K562 (cell line): Measurements from ENCODE around the gene PTP4A1. TPM values are rescaled to one million over a fixed set of nuclear protein-coding genes. Genes with fewer than 3 reads are reported as not detected.

ENCODE experiments used
- ATAC-seq: fragments of 200-7000 bp; cut with Tn5 transposase; 3 replicates; pipeline ENCODE4 v1.9.1; 2020; ENCODE audit warnings: moderate library complexity
- BruUV-seq: library from RNA; stranded (reverse); fragments of 400-500 nt; replicated peaks from 2 replicates; lab custom pipeline; 2021; lab: Mats Ljungman, UMichigan
- CTCF ChIA-PET: fragments of 300-600 bp; formaldehyde crosslinking; extraction: SDS; loops from one replicate; lab custom pipeline; 2021; ENCODE audit warnings: low intra/inter-chr PET ratio; lab: Yijun Ruan, JAX
- POLR2A ChIA-PET: fragments of 300-600, 350-650 bp; sonication (Branson Sonifier 250); formaldehyde crosslinking; extraction: SDS; loops from one replicate; lab custom pipeline; 2021; ENCODE audit warnings: antibody characterized with exemption, inconsistent platforms; lab: Yijun Ruan, JAX
- DNase-seq, 4 experiments: peaks; one replicate each; pipeline versions ENCODE4 v3.0.0 to v3.0.0-alpha.2; 2011 to 2018; ENCODE audit warnings: low spot score in 3 of 4, mixed read lengths in 3 of 4; ENCODE audit errors: extremely low read depth in 1 of 4
- FAIRE-seq: peaks from 2 replicates; lab custom pipeline; 2011; peaks lifted over from hg19 to GRCh38; lab: Jason Lieb, UNC
- H2AFZ ChIP-seq: 2 replicates; pipeline ENCODE4 v1.6.0; 2011; ENCODE audit warnings: low read depth, low read length, control low read depth, inconsistent platforms
- H3K27ac ChIP-seq: fragments of 200-600 bp; 3 replicates; pipeline ENCODE4 v1.8.0; 2011; ENCODE audit warnings: low read depth, mild to moderate bottlenecking, control low read depth, inconsistent platforms, low read length, moderate library complexity, mixed read lengths; ENCODE audit errors: extremely low read depth
- H3K27me3 ChIP-seq, 2 experiments: fragments of 300-600 bp in 1 of 2; 2 replicates in 1 of 2; 3 replicates in 1 of 2; pipeline versions ENCODE4 v1.6.0 to v1.8.0; 2011; ENCODE audit warnings: inconsistent platforms in 2 of 2, low read length in 2 of 2, mild to moderate bottlenecking in 1 of 2, mixed read lengths in 1 of 2, moderate library complexity in 1 of 2; ENCODE audit not compliant: control insufficient read depth in 2 of 2, insufficient read depth in 2 of 2
- H3K36me3 ChIP-seq: fragments of 300-600 bp; 3 replicates; pipeline ENCODE4 v1.8.0; 2011; ENCODE audit warnings: mild to moderate bottlenecking, low read length, inconsistent platforms; ENCODE audit not compliant: control insufficient read depth, insufficient read depth
- H3K4me1 ChIP-seq, 2 experiments: fragments of 200-600 bp in 1 of 2; replicated peaks in 1 of 2; 2 replicates in 1 of 2; 3 replicates in 1 of 2; pipeline versions ENCODE4 v1.5.1 to v1.8.0; 2011; ENCODE audit warnings: inconsistent platforms in 2 of 2, low read length in 2 of 2, mild to moderate bottlenecking in 1 of 2, mixed read lengths in 1 of 2, moderate library complexity in 1 of 2; ENCODE audit not compliant: control insufficient read depth in 2 of 2, insufficient read depth in 2 of 2
- H3K4me2 ChIP-seq: 2 replicates; pipeline ENCODE4 v1.6.1; 2011; ENCODE audit warnings: low read length, control low read depth, inconsistent platforms, mixed read lengths; ENCODE audit not compliant: insufficient read depth
- H3K4me3 ChIP-seq: fragments of 200-600 bp; sonication (generic), shearing (Covaris generic); 2 replicates; pipeline ENCODE4 v1.5.1; 2016; ENCODE audit warnings: control low read depth, inconsistent platforms
- H3K79me2 ChIP-seq: fragments of 200-600 bp; 3 replicates; pipeline ENCODE4 v1.8.0; 2011; ENCODE audit warnings: low read length, inconsistent platforms; ENCODE audit not compliant: control insufficient read depth, insufficient read depth
- H3K9ac ChIP-seq, 2 experiments: 2 replicates each; pipeline versions ENCODE4 v1.6.0 to v1.6.1; 2011; ENCODE audit warnings: low read depth in 2 of 2, low read length in 2 of 2, control low read depth in 1 of 2, inconsistent platforms in 1 of 2, mild to moderate bottlenecking in 1 of 2, mixed read lengths in 1 of 2; ENCODE audit not compliant: insufficient read depth in 1 of 2
- H3K9me1 ChIP-seq: one replicate; pipeline ENCODE4 v1.6.0; 2011; ENCODE audit warnings: inconsistent platforms, mild to moderate bottlenecking, low read length, moderate library complexity; ENCODE audit not compliant: control insufficient read depth, insufficient read depth
- H3K9me3 ChIP-seq: replicated peaks from 2 replicates; pipeline ENCODE4 v1.5.1; 2011; ENCODE audit warnings: low read depth, low read length, inconsistent platforms; ENCODE audit not compliant: control insufficient read depth, insufficient read depth
- H4K20me1 ChIP-seq: replicated peaks from 2 replicates; pipeline ENCODE4 v1.6.1; 2011; ENCODE audit warnings: low read length, inconsistent platforms, mixed read lengths; ENCODE audit not compliant: control insufficient read depth, insufficient read depth
- ADNP ChIP-seq: fragments of 200-800 bp; sonication (Bioruptor generic); IDR thresholded peaks from 2 replicates; pipeline ENCODE4 v1.6.1; 2016; ENCODE audit warnings: missing genetic modification characterization, missing compliant biosample characterization
- C11orf30 ChIP-seq: fragments of 450-650 bp; IDR thresholded peaks from 2 replicates; pipeline ENCODE4 v1.6.1; 2016; ENCODE audit warnings: low read depth, mild to moderate bottlenecking
- MED1 ChIP-seq: sonication (generic); formaldehyde crosslinking; IDR thresholded peaks from 2 replicates; pipeline ENCODE4 v1.8.1; 2023; ENCODE audit warnings: missing genetic modification reagents, borderline replicate concordance
- MXI1 ChIP-seq: IDR thresholded peaks from 2 replicates; pipeline ENCODE4 v1.6.1; 2011; ENCODE audit warnings: low read depth, mild to moderate bottlenecking, improper control_type of control experiment, low read length
- NEUROD1 ChIP-seq: fragments of 150-350 bp; IDR thresholded peaks from 2 replicates; pipeline ENCODE4 v1.6.1; 2014; ENCODE audit warnings: borderline replicate concordance, low read length, low read depth; ENCODE audit not compliant: partially characterized antibody
- PHTF2 ChIP-seq: fragments of 250-450 bp; sonication (Bioruptor Pico); IDR thresholded peaks from 2 replicates; pipeline ENCODE4 v1.5.0; 2021; ENCODE audit warnings: mild to moderate bottlenecking
- POLR2G ChIP-seq: fragments of 200-400 bp; formaldehyde crosslinking; IDR thresholded peaks from 2 replicates; pipeline ENCODE4 v1.6.1; 2017; ENCODE audit warnings: low read depth, mild to moderate bottlenecking, antibody characterized with exemption, low read length, moderate library complexity
- SNIP1 ChIP-seq: fragments of 450-650 bp; IDR thresholded peaks from 2 replicates; pipeline ENCODE4 v1.7.1; 2017; ENCODE audit warnings: low read depth, mild to moderate bottlenecking
- SNRNP70 ChIP-seq: fragments of 200-400 bp; formaldehyde crosslinking; optimal IDR thresholded peaks from 2 replicates; pipeline ENCODE3; 2017; ENCODE audit warnings: low read depth, low read length
- SPI1 ChIP-seq: IDR thresholded peaks from 2 replicates; pipeline ENCODE4 v1.6.1; 2011; ENCODE audit warnings: low read depth, low read length, control low read depth, borderline replicate concordance
- ZEB2 ChIP-seq: fragments of 450-650 bp; IDR thresholded peaks from 2 replicates; pipeline ENCODE4 v1.6.1; 2016
- ZFP30 ChIP-seq: fragments of 250-450 bp; sonication (Bioruptor Pico); IDR thresholded peaks from 2 replicates; pipeline ENCODE4 v1.8.0; 2022; ENCODE audit warnings: moderate library complexity, mild to moderate bottlenecking, inconsistent platforms, borderline replicate concordance
- ZZZ3 ChIP-seq: fragments of 450-650 bp; IDR thresholded peaks from 2 replicates; pipeline ENCODE4 v1.6.1; 2016; ENCODE audit warnings: antibody characterized with exemption, mild to moderate bottlenecking, moderate library complexity
- WGBS: fragments of 100-300 bp; shearing (Covaris generic); methylation state at CpG from one replicate; pipeline ENCODE4 v1.1.6; 2016; ENCODE audit warnings: low coverage, mixed read lengths; ENCODE audit not compliant: insufficient coverage; ENCODE audit errors: missing lambda C conversion rate; 5-methylcytosine and 5-hydroxymethylcytosine counted together
- in situ Hi-C: fragments of 300-500 bp; cut with MboI; formaldehyde crosslinking; loops from 4 replicates; pipeline ENCODE4 v1.15.0; 2018; ENCODE audit warnings: inconsistent platforms, mixed read lengths
- intact Hi-C: fragments of 100-400 bp; cut with micrococcal nuclease; formaldehyde crosslinking; loops from 2 replicates; pipeline ENCODE4 v1.14.2; 2022
- polyA plus RNA-seq, 8 experiments: library from polyadenylated mRNA; depleted of rRNA in 4 of 8; stranded (reverse) in 5 of 8; unstranded in 3 of 8; fragments of >200 nt; fragmentation: Nextera tagmentation in 2 of 8; fragmentation: Illumina TruSeq in 1 of 8; extraction: Ambion mirVana in 2 of 8; extraction: Trizol in 1 of 8; gene quantifications; 2 replicates each; pipeline versions ENCODE4 v1.2.1 to v1.2.3, GENCODE V29; 2011 to 2014; ENCODE audit warnings: inconsistent platforms in 1 of 8, missing spikeins in 1 of 8
- total RNA-seq, 7 experiments: library from RNA; depleted of rRNA in 6 of 7; stranded (reverse); fragments of >200 nt in 6 of 7; fragmentation: Illumina TruSeq in 2 of 7; extraction: Trizol in 2 of 7; gene quantifications; 2 replicates each; pipeline versions ENCODE4 v1.2.1 to v1.2.3, GENCODE V29; 2011 to 2021; ENCODE audit warnings: low replicate concordance in 1 of 7
- TF ChIP-seq, protein P1 (sequence below): sonication (generic); formaldehyde crosslinking; IDR thresholded peaks from 2 replicates; pipeline ENCODE4 v1.8.1; 2023; ENCODE audit warnings: mild to moderate bottlenecking, missing genetic modification reagents
- TF ChIP-seq, protein P2 (sequence below): sonication (generic); formaldehyde crosslinking; IDR thresholded peaks from 2 replicates; pipeline ENCODE4 v1.8.1; 2022; ENCODE audit warnings: missing genetic modification reagents

PTP4A1 gene
- total and polyA plus RNA-seq, 9 of the 15 experiments (the other 6 are each of a cell fraction or from before 2014, with no cell fraction given): 3.7 to 67.5 (median 13.1) TPM

DNA sequence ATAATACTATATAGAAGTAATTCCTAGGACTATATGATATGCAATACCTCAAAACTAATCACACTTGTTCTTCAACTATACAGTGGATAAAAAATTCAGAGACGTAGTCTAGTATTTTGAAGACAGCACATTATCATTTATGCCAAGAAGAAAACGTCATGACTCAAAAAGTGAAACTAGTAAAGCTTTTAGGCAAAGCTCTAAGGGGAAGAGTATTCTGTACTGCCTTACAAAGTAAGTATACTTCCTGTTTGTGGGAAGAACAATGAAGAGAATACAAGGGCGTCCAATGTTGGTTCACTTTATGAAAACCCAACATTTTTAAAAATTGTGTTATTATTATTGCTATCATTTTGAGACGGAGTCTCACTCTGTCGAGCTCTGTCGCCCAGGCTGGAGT, 27.9 kb downstream of the PTP4A1 start (continued):
- TF ChIP-seq, protein P1, sequence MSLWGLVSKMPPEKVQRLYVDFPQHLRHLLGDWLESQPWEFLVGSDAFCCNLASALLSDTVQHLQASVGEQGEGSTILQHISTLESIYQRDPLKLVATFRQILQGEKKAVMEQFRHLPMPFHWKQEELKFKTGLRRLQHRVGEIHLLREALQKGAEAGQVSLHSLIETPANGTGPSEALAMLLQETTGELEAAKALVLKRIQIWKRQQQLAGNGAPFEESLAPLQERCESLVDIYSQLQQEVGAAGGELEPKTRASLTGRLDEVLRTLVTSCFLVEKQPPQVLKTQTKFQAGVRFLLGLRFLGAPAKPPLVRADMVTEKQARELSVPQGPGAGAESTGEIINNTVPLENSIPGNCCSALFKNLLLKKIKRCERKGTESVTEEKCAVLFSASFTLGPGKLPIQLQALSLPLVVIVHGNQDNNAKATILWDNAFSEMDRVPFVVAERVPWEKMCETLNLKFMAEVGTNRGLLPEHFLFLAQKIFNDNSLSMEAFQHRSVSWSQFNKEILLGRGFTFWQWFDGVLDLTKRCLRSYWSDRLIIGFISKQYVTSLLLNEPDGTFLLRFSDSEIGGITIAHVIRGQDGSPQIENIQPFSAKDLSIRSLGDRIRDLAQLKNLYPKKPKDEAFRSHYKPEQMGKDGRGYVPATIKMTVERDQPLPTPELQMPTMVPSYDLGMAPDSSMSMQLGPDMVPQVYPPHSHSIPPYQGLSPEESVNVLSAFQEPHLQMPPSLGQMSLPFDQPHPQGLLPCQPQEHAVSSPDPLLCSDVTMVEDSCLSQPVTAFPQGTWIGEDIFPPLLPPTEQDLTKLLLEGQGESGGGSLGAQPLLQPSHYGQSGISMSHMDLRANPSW: no peak
- TF ChIP-seq ZEB2: no peak

DNA sequence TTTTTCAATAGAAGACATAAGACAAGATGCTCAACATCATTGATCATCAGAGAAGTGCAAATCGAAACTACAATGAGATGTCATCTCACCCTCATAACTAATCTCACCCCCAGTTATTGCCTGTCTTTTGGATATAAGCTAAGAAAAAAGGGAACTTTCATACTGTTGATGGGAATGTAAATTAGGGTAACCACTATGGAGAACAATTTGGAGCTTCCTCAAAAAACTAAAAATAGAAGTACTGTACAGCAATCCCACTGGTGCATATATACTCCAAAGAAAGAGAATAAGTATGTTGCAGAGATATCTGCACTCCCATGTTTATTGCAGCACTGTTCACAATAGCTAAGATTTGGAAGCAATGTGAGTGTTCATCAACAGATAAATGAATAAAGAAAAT, 37.0 kb downstream of the PTP4A1 start:
- H2AFZ ChIP-seq: no peak overlapping the region
- in situ Hi-C loops: no loop called here
- CTCF ChIA-PET: no interaction called here
- POLR2A ChIA-PET: interaction anchor here (1.3 kb wide), 2 partner anchors 13 to 25 kb away, joined by 3 to 5 read pairs; no protein-coding TSS in a partner anchor
- no peaks in the 10 kb centered on the region for H3K27me3 ChIP-seq
- no peaks in the 10 kb centered on the region for H4K20me1 ChIP-seq
- no peak overlapping the region for H3K4me3 ChIP-seq
- peaks cover 0 to 3% of the 10 kb centered on the region in 2 experiments; a peak in 2 of 5 replicates for H3K4me1 ChIP-seq
- H3K79me2 ChIP-seq: no peaks in the 10 kb centered on the region
- WGBS: 13% methylated on average over 1 of the region's 1 CpG
- H3K9ac ChIP-seq: no peak overlapping the region
- H3K9me1 ChIP-seq: no peaks in the 10 kb centered on the region
- FAIRE-seq: no peak
- TF ChIP-seq MED1: no peak
- no peak for TF ChIP-seq C11orf30
- TF ChIP-seq NEUROD1: no peak
- no peak for TF ChIP-seq POLR2G
- no peak for TF ChIP-seq MXI1
- TF ChIP-seq PHTF2 (CRISPR knock-in tag): no peak
- TF ChIP-seq, protein P2, sequence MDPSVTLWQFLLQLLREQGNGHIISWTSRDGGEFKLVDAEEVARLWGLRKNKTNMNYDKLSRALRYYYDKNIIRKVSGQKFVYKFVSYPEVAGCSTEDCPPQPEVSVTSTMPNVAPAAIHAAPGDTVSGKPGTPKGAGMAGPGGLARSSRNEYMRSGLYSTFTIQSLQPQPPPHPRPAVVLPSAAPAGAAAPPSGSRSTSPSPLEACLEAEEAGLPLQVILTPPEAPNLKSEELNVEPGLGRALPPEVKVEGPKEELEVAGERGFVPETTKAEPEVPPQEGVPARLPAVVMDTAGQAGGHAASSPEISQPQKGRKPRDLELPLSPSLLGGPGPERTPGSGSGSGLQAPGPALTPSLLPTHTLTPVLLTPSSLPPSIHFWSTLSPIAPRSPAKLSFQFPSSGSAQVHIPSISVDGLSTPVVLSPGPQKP: no peak
- TF ChIP-seq SNIP1: no peak
- no peak for TF ChIP-seq SPI1
- no peak for TF ChIP-seq ZZZ3
- TF ChIP-seq ADNP: no peak
- TF ChIP-seq ZFP30 (CRISPR knock-in tag): no peak
- no peak for TF ChIP-seq SNRNP70
- TF ChIP-seq, all 486 proteins: peak for 0
- DNase-seq (no peak), ATAC-seq (no peak)
- no TSS peak for BruUV-seq
- H3K27ac ChIP-seq: no peak overlapping the region
- intact Hi-C loops: no loop called here
- H3K4me2 ChIP-seq: no peak overlapping the region
- no peaks in the 10 kb centered on the region for H3K9me3 ChIP-seq
- no peaks in the 10 kb centered on the region for H3K36me3 ChIP-seq
